ENCODE data around the gene SCYL1.
"Not testable (repeated sequence)": the region's sequence is repeated elsewhere in the genome, so short reads cannot be mapped to it uniquely, and the experiment has no call there.

Gene SCYL1

DNA sequence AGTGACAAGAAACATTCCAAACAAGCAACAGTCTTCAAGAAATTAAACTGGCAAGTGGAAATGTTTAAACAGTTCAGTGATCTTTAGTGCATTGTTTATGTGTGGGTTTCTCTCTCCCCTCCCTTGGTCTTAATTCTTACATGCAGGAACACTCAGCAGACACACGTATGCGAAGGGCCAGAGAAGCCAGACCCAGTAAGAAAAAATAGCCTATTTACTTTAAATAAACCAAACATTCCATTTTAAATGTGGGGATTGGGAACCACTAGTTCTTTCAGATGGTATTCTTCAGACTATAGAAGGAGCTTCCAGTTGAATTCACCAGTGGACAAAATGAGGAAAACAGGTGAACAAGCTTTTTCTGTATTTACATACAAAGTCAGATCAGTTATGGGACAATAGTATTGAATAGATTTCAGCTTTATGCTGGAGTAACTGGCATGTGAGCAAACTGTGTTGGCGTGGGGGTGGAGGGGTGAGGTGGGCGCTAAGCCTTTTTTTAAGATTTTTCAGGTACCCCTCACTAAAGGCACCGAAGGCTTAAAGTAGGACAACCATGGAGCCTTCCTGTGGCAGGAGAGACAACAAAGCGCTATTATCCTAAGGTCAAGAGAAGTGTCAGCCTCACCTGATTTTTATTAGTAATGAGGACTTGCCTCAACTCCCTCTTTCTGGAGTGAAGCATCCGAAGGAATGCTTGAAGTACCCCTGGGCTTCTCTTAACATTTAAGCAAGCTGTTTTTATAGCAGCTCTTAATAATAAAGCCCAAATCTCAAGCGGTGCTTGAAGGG lies 20.0 kb upstream of the SCYL1 start:
- in situ Hi-C loops (cut with MboI; ENCODE audit: low sequenced_read_pairs): loop anchor here (5.0 to 10.0 kb wide), 2 partner anchors 88 to 130 kb away; no protein-coding TSS in a partner anchor

DNA sequence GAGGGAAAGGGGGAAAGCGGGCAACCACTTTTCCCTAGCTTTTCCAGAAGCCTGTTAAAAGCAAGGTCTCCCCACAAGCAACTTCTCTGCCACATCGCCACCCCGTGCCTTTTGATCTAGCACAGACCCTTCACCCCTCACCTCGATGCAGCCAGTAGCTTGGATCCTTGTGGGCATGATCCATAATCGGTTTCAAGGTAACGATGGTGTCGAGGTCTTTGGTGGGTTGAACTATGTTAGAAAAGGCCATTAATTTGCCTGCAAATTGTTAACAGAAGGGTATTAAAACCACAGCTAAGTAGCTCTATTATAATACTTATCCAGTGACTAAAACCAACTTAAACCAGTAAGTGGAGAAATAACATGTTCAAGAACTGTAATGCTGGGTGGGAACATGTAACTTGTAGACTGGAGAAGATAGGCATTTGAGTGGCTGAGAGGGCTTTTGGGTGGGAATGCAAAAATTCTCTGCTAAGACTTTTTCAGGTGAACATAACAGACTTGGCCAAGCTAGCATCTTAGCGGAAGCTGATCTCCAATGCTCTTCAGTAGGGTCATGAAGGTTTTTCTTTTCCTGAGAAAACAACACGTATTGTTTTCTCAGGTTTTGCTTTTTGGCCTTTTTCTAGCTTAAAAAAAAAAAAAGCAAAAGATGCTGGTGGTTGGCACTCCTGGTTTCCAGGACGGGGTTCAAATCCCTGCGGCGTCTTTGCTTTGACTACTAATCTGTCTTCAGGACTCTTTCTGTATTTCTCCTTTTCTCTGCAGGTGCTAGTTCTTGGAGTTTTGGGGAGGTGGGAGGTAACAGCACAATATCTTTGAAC lies 19.2 kb upstream of the SCYL1 start:
- in situ Hi-C loops (cut with MboI; ENCODE audit: low sequenced_read_pairs): loop anchor here (5.0 to 10.0 kb wide), 2 partner anchors 88 to 131 kb away; no protein-coding TSS in a partner anchor

DNA sequence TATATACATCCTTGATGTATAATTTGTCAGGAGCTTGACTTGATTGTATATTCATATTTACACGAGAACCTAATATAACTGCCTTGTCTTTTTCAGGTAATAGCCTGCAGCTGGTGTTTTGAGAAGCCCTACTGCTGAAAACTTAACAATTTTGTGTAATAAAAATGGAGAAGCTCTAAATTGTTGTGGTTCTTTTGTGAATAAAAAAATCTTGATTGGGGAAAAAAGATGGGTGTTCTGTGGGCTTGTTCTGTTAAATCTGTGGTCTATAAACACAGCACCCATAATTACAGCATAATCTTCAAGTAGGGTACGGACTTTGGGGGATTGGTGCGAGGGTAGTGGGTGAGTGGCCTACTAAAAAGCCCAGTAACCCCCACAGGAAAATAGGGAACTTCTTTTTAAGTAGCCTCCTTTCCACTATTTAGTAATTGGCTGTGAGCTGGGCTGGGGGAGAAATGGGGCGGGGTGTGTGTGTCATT lies 18.6 kb upstream of the SCYL1 start:
- in situ Hi-C loops (cut with MboI; ENCODE audit: low sequenced_read_pairs): loop anchor here (5.0 to 10.0 kb wide), 2 partner anchors 89 to 132 kb away; no protein-coding TSS in a partner anchor

DNA sequence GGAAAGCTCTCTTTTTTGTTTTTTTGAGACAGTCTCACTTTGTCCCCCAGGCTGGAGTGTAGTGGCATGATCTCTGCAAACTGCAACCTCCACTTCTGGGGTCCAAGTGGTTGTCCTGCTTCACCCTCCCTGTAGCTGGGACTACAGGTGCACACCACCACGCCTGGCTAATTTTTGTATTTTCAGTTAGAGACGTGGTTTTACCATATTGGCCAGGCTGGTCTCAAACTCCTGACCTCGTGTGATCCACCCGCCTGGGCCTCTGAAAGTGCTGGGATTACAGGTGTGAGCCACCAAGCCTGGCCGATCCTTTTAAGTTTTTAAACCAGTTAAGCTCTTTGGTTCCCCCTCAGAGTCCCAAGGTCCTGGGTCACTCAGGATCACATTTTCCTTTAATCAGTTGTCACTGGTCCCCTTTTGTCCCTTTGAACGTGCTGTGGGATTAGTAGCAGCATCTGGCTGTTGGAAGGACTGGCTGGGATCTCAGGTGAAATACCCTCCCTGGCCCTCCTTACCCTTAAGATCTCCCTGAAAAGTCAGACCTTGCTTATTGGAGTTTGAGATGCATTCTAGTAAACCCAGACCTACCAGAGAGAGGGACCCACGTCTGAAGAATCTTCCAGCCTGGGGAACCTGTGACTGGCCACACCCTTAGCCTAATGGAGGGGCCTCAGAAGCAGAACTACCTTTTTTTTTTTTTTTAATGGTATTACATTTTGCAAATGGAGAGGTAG lies 17.9 kb upstream of the SCYL1 start:
- in situ Hi-C loops (cut with MboI; ENCODE audit: low sequenced_read_pairs): loop anchor here (5.0 to 10.0 kb wide), 2 partner anchors 90 to 132 kb away; no protein-coding TSS in a partner anchor

DNA sequence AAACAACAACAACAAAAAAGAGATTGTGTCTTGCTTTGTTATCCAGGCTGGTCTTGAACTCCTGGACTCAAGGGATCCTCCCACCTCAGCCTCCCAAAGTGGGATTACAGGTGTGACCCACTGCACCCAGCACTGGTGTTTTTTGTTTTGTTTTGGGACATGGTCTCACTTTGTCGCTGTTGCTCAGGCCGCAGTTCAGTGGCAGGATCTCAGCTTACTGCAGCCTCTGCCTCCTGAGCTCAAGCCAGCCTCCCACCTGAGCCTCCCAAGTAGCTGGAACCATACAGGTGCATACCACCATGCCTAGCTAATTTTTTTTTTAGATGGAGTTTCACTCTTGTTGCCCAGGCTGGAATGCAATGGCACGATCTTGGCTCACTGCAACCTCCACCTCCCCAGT lies 12.6 kb upstream of the SCYL1 start:
- in situ Hi-C loops (cut with MboI; ENCODE audit: low sequenced_read_pairs): not testable (repeated sequence)

GRCh38 chr11:65516135-65516968 lies 8.5 kb upstream of the SCYL1 start:
- in situ Hi-C loops (cut with MboI; ENCODE audit: low sequenced_read_pairs): no loop called here

GRCh38 chr11:65518941-65519549 lies 5.8 kb upstream of the SCYL1 start:
- in situ Hi-C loops (cut with MboI; ENCODE audit: low sequenced_read_pairs): not testable (repeated sequence)

DNA sequence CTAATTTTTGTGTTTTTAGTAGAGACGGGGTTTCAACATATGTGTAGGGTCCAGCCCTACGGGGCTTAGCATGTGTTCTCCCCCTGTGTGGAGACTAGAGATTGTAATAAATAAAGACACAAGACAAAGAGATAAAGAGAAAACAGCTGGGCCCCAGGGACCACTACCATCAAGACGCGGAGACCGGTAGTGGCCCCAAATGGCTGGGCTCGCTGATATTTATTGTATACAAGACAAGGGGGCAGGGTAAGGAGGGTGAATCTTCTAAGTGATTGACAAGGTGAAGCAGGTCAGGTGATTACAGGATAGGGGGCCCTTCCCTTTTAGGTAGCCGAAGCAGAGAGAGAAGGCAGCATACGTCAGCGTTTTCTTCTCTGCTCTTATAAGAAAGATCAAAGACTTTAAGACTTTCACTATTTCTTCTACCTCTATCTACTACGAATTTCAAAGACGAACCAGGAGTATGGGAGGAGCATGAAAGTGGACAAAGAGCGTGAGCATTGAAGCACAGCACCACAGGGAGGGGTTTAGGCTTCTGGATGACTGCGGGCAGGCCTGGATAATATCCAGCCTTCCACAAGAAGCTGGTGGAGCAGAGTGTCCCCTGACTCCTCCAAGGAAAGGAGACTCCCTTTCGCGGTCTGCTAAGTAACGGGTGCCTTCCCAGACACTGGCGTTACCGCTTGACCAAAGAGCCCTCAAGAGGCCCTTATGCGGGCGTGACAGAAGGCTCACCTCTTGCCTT lies 2.9 kb upstream of the SCYL1 start:
- in situ Hi-C loops (cut with MboI; ENCODE audit: low sequenced_read_pairs): not testable (repeated sequence)

- in situ Hi-C loops (cut with MboI; ENCODE audit: low sequenced_read_pairs): not testable (repeated sequence)
Observed at GRCh38 chr11:65522718-65523630, 1.9 kb upstream of the SCYL1 start.

GRCh38 chr11:65523631-65523968 lies 1.3 kb upstream of the SCYL1 start:
- in situ Hi-C loops (cut with MboI; ENCODE audit: low sequenced_read_pairs): not testable (repeated sequence)

- in situ Hi-C loops (cut with MboI; ENCODE audit: low sequenced_read_pairs): no loop called here
Observed at GRCh38 chr11:65524014-65524740, 706 bp upstream of the SCYL1 start.

GRCh38 chr11:65525546-65526480 lies 930 bp downstream of the SCYL1 start:
- in situ Hi-C loops (cut with MboI; ENCODE audit: low sequenced_read_pairs): no loop called here

DNA sequence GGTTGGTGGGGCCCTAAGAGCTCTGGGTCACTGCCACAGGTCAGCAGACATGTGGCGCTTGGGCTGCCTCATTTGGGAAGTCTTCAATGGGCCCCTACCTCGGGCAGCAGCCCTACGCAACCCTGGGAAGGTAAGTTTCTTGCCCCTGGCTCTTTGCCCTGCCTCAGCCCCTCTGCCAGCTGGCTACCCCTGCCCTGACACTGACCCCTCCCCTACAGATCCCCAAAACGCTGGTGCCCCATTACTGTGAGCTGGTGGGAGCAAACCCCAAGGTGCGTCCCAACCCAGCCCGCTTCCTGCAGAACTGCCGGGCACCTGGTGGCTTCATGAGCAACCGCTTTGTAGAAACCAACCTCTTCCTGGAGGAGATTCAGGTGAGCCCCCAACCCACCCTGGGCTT lies 1.9 kb downstream of the SCYL1 start:
- in situ Hi-C loops (cut with MboI; ENCODE audit: low sequenced_read_pairs): no loop called here

- in situ Hi-C loops (cut with MboI; ENCODE audit: low sequenced_read_pairs): no loop called here
Observed at GRCh38 chr11:65528819-65529350, 4.0 kb downstream of the SCYL1 start.

GRCh38 chr11:65529475-65530156 lies 4.7 kb downstream of the SCYL1 start:
- in situ Hi-C loops (cut with MboI; ENCODE audit: low sequenced_read_pairs): no loop called here

DNA sequence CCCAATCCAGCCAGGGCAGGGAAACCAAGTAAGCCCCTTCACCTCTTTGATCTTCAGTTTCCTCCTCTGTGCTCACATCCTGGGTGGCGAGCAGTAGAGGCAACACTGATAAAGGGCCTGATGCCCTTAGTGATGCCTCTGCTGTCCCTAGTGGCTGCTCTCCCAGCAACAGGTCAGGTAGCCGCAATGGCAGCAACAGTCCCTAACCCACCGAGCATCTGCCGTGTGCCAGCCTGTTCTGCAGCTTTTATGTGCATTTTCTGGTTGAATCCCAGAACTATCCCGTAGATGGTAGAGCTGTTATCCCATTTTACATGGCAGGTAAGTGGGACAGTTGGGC lies 5.2 kb downstream of the SCYL1 start:
- in situ Hi-C loops (cut with MboI; ENCODE audit: low sequenced_read_pairs): no loop called here
